Stimulated activated CD8-positive, alpha-beta memory T cell treated with anti-CD3 and anti-CD28 coated beads, Interleukin-7, amount 100 ng/mL, for 4 hours (primary cell): Measurements from ENCODE around the gene PPOX.
A peak's percentile ranks its signal among the peaks of the same experiment; 100 is the strongest.

Source experiments
- DNase-seq, 2 donors: peaks; one replicate each; pipeline ENCODE4 v3.0.0-alpha.2; 2020; ENCODE audit warnings: low read depth in 2 of 2

Gene PPOX

GRCh38 chr1:161153682-161154337 is 12.4 kb upstream of the PPOX start, which contains the start of gene UFC1:
TSS of gene UFC1 (plus strand) at chr1:161153978. CDS start at chr1:161153998, 20 bp downstream.
- DNase-seq, result peak; percentile 69 to 70

- DNase-seq, result no peak
Measured at GRCh38 chr1:161157867-161158266, 8.4 kb upstream of the PPOX start.

- no peak for DNase-seq
Measured at GRCh38 chr1:161158316-161159010, 7.8 kb upstream of the PPOX start.

- DNase-seq, result peak; percentile 84 to 89
Measured at GRCh38 chr1:161159087-161159912, 6.9 kb upstream of the PPOX start, which contains the start of gene USP21. TSS of gene USP21 (plus strand) at chr1:161159500. CDS start at chr1:161160641, 1,141 bp downstream.

GRCh38 chr1:161159913-161160243 is 6.3 kb upstream of the PPOX start:
- DNase-seq, result no peak

- no peak for DNase-seq
Measured at GRCh38 chr1:161160671-161161145, 5.5 kb upstream of the PPOX start.

GRCh38 chr1:161161652-161162051 is 4.6 kb upstream of the PPOX start:
- no peak for DNase-seq

- no peak for DNase-seq
Measured at GRCh38 chr1:161162052-161162451, 4.2 kb upstream of the PPOX start.

GRCh38 chr1:161162806-161163205 is 3.4 kb upstream of the PPOX start:
- DNase-seq, result no peak

GRCh38 chr1:161163793-161164192 is 2.4 kb upstream of the PPOX start:
- no peak for DNase-seq

- no peak for DNase-seq
Measured at GRCh38 chr1:161164901-161165610, 1.2 kb upstream of the PPOX start.

GRCh38 chr1:161166669-161167548 is 683 bp downstream of the PPOX start:
- DNase-seq, result no peak

- DNase-seq, result no peak
Measured at GRCh38 chr1:161168906-161169305, 2.7 kb downstream of the PPOX start.

- DNase-seq, result no peak
Measured at GRCh38 chr1:161171191-161171590, 5.0 kb downstream of the PPOX start.

- DNase-seq, result no peak
Measured at GRCh38 chr1:161171696-161172095, 5.5 kb downstream of the PPOX start.

GRCh38 chr1:161172349-161172748 is 6.1 kb downstream of the PPOX start:
- DNase-seq, result no peak

GRCh38 chr1:161172776-161173376 is 6.7 kb downstream of the PPOX start:
- DNase-seq, result no peak

GRCh38 chr1:161173711-161174110 is 7.5 kb downstream of the PPOX start:
- DNase-seq, result no peak

GRCh38 chr1:161174911-161175310 is 8.7 kb downstream of the PPOX start:
- DNase-seq, result no peak

GRCh38 chr1:161175771-161176453 is 9.7 kb downstream of the PPOX start:
- DNase-seq, result no peak
